Measurements from ENCODE around the gene FMNL2.

The FMNL2 gene

DNA sequence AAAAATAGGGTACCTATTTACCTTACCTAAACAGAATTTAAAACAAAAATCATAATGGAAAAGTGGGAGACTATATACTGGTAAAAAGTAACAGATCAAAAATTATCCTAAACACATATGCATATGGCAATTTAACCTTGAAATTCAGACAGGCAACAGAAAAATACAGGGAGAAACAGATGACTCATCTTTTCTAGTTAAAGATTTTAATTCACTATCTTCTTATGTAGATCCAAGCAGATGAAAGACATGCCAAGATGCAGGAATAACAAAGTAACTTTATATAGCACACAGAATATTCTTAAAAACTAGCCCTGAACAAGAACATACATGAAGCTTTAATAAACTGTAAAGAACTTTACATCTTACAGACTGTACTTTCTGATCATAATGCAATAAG, 351.3 kb downstream of the FMNL2 start:
- no peak for DNase-seq (ENCODE audit: low read depth in 2 of 2, low spot score in 1 of 2)

- no peak for DNase-seq (ENCODE audit: low read depth in 2 of 2, low spot score in 1 of 2)
These were observed 358.1 kb downstream of the FMNL2 start for GRCh38 chr2:152693033-152693432.

- DNase-seq (ENCODE audit: low read depth in 2 of 2, low spot score in 1 of 2) = peak in 1 of 2 donors; percentile 11
These were observed 359.2 kb downstream of the FMNL2 start for GRCh38 chr2:152694161-152694661.

DNA sequence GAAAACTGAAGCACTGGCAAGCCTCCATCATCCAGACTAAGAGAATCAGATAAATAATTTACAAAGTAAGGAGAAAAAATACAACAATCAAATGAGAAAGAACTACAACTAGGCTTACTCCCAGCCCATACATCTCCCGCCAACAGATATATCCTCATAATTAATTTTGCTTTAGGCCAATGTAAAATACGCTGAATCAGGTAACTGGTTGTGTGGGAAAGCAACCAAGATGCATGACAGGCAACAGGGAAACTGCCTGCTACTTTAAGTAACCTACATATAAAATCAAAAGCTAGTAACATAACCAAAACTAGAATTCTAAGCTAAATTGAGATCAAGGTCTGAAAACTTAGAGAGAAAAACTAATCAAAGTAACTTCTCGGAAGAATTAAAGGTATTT, 360.8 kb downstream of the FMNL2 start:
- DNase-seq (ENCODE audit: low read depth in 2 of 2, low spot score in 1 of 2) = no peak

- no peak for DNase-seq (ENCODE audit: low read depth in 2 of 2, low spot score in 1 of 2)
These were observed 361.5 kb downstream of the FMNL2 start for GRCh38 chr2:152696476-152696875.

Measured in stimulated activated CD8-positive, alpha-beta memory T cell treated with anti-CD3 and anti-CD28 coated beads, Interleukin-4, amount 100 ng/mL, for 4 hours (primary cell).